ENCODE measurements around the gene SMCO3.
A peak's percentile ranks its signal among the peaks of the same experiment; 100 is the strongest.

The SMCO3 gene

GRCh38 chr12:14814014-14814413 lies at the start of gene SMCO3:
TSS of gene SMCO3 (minus strand) at chr12:14814182. CDS start at chr12:14806680, 7,502 bp downstream.
- Histone ChIP-seq H3K4me3 (ENCODE audit: low read depth in 1 of 5, low read length in 5 of 5) (no peak within 1 kb of the TSS), H3K36me3 (ENCODE audit: control insufficient read depth in 5 of 5, insufficient read depth in 5 of 5, low read length in 5 of 5) (no peaks in the 10 kb centered on the region), H3K9me3 (ENCODE audit: control insufficient read depth in 5 of 5, low read length in 5 of 5) (no peaks in the 10 kb centered on the region), H3K9ac (ENCODE audit: low read length in 5 of 5) (no peak within 1 kb of the TSS), H3K27me3 (ENCODE audit: control insufficient read depth in 5 of 5, insufficient read depth in 4 of 5, low read length in 5 of 5) (no peaks in the 10 kb centered on the region), H3K4me1 (ENCODE audit: control insufficient read depth in 5 of 5, insufficient read depth in 5 of 5, low read length in 5 of 5) (peaks cover 0 to 7% (median 0%) of the 10 kb centered on the region in 5 donors), H3K27ac (ENCODE audit: low read depth, low read length) (no peak within 1 kb of the TSS)

GRCh38 chr12:14860490-14860889 lies 46.5 kb upstream of the SMCO3 start:
- H3K9me3 ChIP-seq (ENCODE audit: control insufficient read depth in 5 of 5, low read length in 5 of 5), result peaks cover 0 to 14% (median 3%) of the 10 kb centered on the region in 5 donors
- no peak overlapping the region for H3K9ac ChIP-seq (ENCODE audit: low read length in 5 of 5)
- H3K4me3 ChIP-seq (ENCODE audit: low read depth in 1 of 5, low read length in 5 of 5), result peak overlapping the region in 1 of 5 donors; percentile 22
- H3K4me1 ChIP-seq (ENCODE audit: control insufficient read depth in 5 of 5, insufficient read depth in 5 of 5, low read length in 5 of 5), result no peaks in the 10 kb centered on the region
- H3K27me3 ChIP-seq (ENCODE audit: control insufficient read depth in 5 of 5, insufficient read depth in 4 of 5, low read length in 5 of 5), result no peaks in the 10 kb centered on the region
- H3K36me3 ChIP-seq (ENCODE audit: control insufficient read depth in 5 of 5, insufficient read depth in 5 of 5, low read length in 5 of 5), result no peaks in the 10 kb centered on the region
- H3K27ac ChIP-seq (ENCODE audit: low read depth, low read length), result no peak overlapping the region

GRCh38 chr12:14858513-14858912 lies 44.5 kb upstream of the SMCO3 start:
- Histone ChIP-seq H3K9me3 (ENCODE audit: control insufficient read depth in 5 of 5, low read length in 5 of 5) (peaks cover 0 to 14% (median 3%) of the 10 kb centered on the region in 5 donors), H3K9ac (ENCODE audit: low read length in 5 of 5) (no peak overlapping the region), H3K27ac (ENCODE audit: low read depth, low read length) (no peak overlapping the region), H3K4me3 (ENCODE audit: low read depth in 1 of 5, low read length in 5 of 5) (no peak overlapping the region), H3K36me3 (ENCODE audit: control insufficient read depth in 5 of 5, insufficient read depth in 5 of 5, low read length in 5 of 5) (no peaks in the 10 kb centered on the region), H3K4me1 (ENCODE audit: control insufficient read depth in 5 of 5, insufficient read depth in 5 of 5, low read length in 5 of 5) (peaks cover 0 to 10% (median 0%) of the 10 kb centered on the region in 5 donors), H3K27me3 (ENCODE audit: control insufficient read depth in 5 of 5, insufficient read depth in 4 of 5, low read length in 5 of 5) (no peaks in the 10 kb centered on the region)

GRCh38 chr12:14854586-14855183 lies 40.7 kb upstream of the SMCO3 start:
- H3K9ac ChIP-seq (ENCODE audit: low read length in 5 of 5), result no peak overlapping the region
- peak overlapping the region; percentile 9 for H3K27ac ChIP-seq (ENCODE audit: low read depth, low read length)
- H3K4me3 ChIP-seq (ENCODE audit: low read depth in 1 of 5, low read length in 5 of 5), result no peak overlapping the region
- peaks cover 0 to 7% (median 0%) of the 10 kb centered on the region in 5 donors for H3K9me3 ChIP-seq (ENCODE audit: control insufficient read depth in 5 of 5, low read length in 5 of 5)
- H3K27me3 ChIP-seq (ENCODE audit: control insufficient read depth in 5 of 5, insufficient read depth in 4 of 5, low read length in 5 of 5), result no peaks in the 10 kb centered on the region
- peaks cover 0 to 10% (median 0%) of the 10 kb centered on the region in 5 donors for H3K4me1 ChIP-seq (ENCODE audit: control insufficient read depth in 5 of 5, insufficient read depth in 5 of 5, low read length in 5 of 5)
- H3K36me3 ChIP-seq (ENCODE audit: control insufficient read depth in 5 of 5, insufficient read depth in 5 of 5, low read length in 5 of 5), result no peaks in the 10 kb centered on the region

- peaks cover 0 to 10% (median 0%) of the 10 kb centered on the region in 5 donors for H3K4me1 ChIP-seq (ENCODE audit: control insufficient read depth in 5 of 5, insufficient read depth in 5 of 5, low read length in 5 of 5)
- H3K27me3 ChIP-seq (ENCODE audit: control insufficient read depth in 5 of 5, insufficient read depth in 4 of 5, low read length in 5 of 5), result no peaks in the 10 kb centered on the region
- H3K27ac ChIP-seq (ENCODE audit: low read depth, low read length), result no peak overlapping the region
- H3K4me3 ChIP-seq (ENCODE audit: low read depth in 1 of 5, low read length in 5 of 5), result no peak overlapping the region
- no peak overlapping the region for H3K9ac ChIP-seq (ENCODE audit: low read length in 5 of 5)
- no peaks in the 10 kb centered on the region for H3K36me3 ChIP-seq (ENCODE audit: control insufficient read depth in 5 of 5, insufficient read depth in 5 of 5, low read length in 5 of 5)
- H3K9me3 ChIP-seq (ENCODE audit: control insufficient read depth in 5 of 5, low read length in 5 of 5), result peaks cover 0 to 7% (median 0%) of the 10 kb centered on the region in 5 donors
These were observed 40.0 kb upstream of the SMCO3 start for GRCh38 chr12:14853961-14854360.

GRCh38 chr12:14852880-14853279 lies 38.9 kb upstream of the SMCO3 start:
- peaks cover 0 to 7% (median 0%) of the 10 kb centered on the region in 5 donors for H3K9me3 ChIP-seq (ENCODE audit: control insufficient read depth in 5 of 5, low read length in 5 of 5)
- no peak overlapping the region for H3K27ac ChIP-seq (ENCODE audit: low read depth, low read length)
- H3K27me3 ChIP-seq (ENCODE audit: control insufficient read depth in 5 of 5, insufficient read depth in 4 of 5, low read length in 5 of 5), result no peaks in the 10 kb centered on the region
- peaks cover 0 to 10% (median under 1%) of the 10 kb centered on the region in 5 donors for H3K4me1 ChIP-seq (ENCODE audit: control insufficient read depth in 5 of 5, insufficient read depth in 5 of 5, low read length in 5 of 5)
- H3K4me3 ChIP-seq (ENCODE audit: low read depth in 1 of 5, low read length in 5 of 5), result no peak overlapping the region
- no peaks in the 10 kb centered on the region for H3K36me3 ChIP-seq (ENCODE audit: control insufficient read depth in 5 of 5, insufficient read depth in 5 of 5, low read length in 5 of 5)
- no peak overlapping the region for H3K9ac ChIP-seq (ENCODE audit: low read length in 5 of 5)

- Histone ChIP-seq H3K27ac (ENCODE audit: low read depth, low read length) (no peak overlapping the region), H3K27me3 (ENCODE audit: control insufficient read depth in 5 of 5, insufficient read depth in 4 of 5, low read length in 5 of 5) (no peaks in the 10 kb centered on the region), H3K9me3 (ENCODE audit: control insufficient read depth in 5 of 5, low read length in 5 of 5) (peaks cover 0 to 1% (median 0%) of the 10 kb centered on the region in 5 donors)
These were observed 37.1 kb upstream of the SMCO3 start for GRCh38 chr12:14850929-14851663.

GRCh38 chr12:14849661-14850060 lies 35.7 kb upstream of the SMCO3 start:
- Histone ChIP-seq H3K27ac (ENCODE audit: low read depth, low read length) (peak overlapping the region; percentile 14), H3K27me3 (ENCODE audit: control insufficient read depth in 5 of 5, insufficient read depth in 4 of 5, low read length in 5 of 5) (no peaks in the 10 kb centered on the region), H3K9me3 (ENCODE audit: control insufficient read depth in 5 of 5, low read length in 5 of 5) (no peaks in the 10 kb centered on the region), H3K36me3 (ENCODE audit: control insufficient read depth in 5 of 5, insufficient read depth in 5 of 5, low read length in 5 of 5) (no peaks in the 10 kb centered on the region), H3K4me1 (ENCODE audit: control insufficient read depth in 5 of 5, insufficient read depth in 5 of 5, low read length in 5 of 5) (peaks cover 1 to 26% (median 18%) of the 10 kb centered on the region in 5 donors), H3K9ac (ENCODE audit: low read length in 5 of 5) (no peak overlapping the region), H3K4me3 (ENCODE audit: low read depth in 1 of 5, low read length in 5 of 5) (no peak overlapping the region)

More at GRCh38 chr12:14850929-14851663, 37.1 kb upstream of the SMCO3 start:
- Histone ChIP-seq H3K4me1 (ENCODE audit: control insufficient read depth in 5 of 5, insufficient read depth in 5 of 5, low read length in 5 of 5) (peaks cover 1 to 21% (median 17%) of the 10 kb centered on the region in 5 donors), H3K9ac (ENCODE audit: low read length in 5 of 5) (no peak overlapping the region), H3K36me3 (ENCODE audit: control insufficient read depth in 5 of 5, insufficient read depth in 5 of 5, low read length in 5 of 5) (no peaks in the 10 kb centered on the region), H3K4me3 (ENCODE audit: low read depth in 1 of 5, low read length in 5 of 5) (no peak overlapping the region)

- no peaks in the 10 kb centered on the region for H3K27me3 ChIP-seq (ENCODE audit: control insufficient read depth in 5 of 5, insufficient read depth in 4 of 5, low read length in 5 of 5)
- no peak overlapping the region for H3K4me3 ChIP-seq (ENCODE audit: low read depth in 1 of 5, low read length in 5 of 5)
- no peak overlapping the region for H3K9ac ChIP-seq (ENCODE audit: low read length in 5 of 5)
- peaks cover 4 to 40% (median 30%) of the 10 kb centered on the region in 5 donors for H3K4me1 ChIP-seq (ENCODE audit: control insufficient read depth in 5 of 5, insufficient read depth in 5 of 5, low read length in 5 of 5)
- no peaks in the 10 kb centered on the region for H3K36me3 ChIP-seq (ENCODE audit: control insufficient read depth in 5 of 5, insufficient read depth in 5 of 5, low read length in 5 of 5)
- H3K27ac ChIP-seq (ENCODE audit: low read depth, low read length), result peak overlapping the region; percentile 44
- no peaks in the 10 kb centered on the region for H3K9me3 ChIP-seq (ENCODE audit: control insufficient read depth in 5 of 5, low read length in 5 of 5)
These were observed 33.0 kb upstream of the SMCO3 start for GRCh38 chr12:14846876-14847580.

Data from subcutaneous abdominal adipose tissue (tissue), 5 donors.